Activated CD4-positive, CD25-positive, alpha-beta regulatory T cell treated with anti-CD3 and anti-CD28 coated beads, Interleukin-2, amount 50 U/mL, for 24 hours (primary cell): ENCODE measurements around the gene GAS1.

Source experiments
- ATAC-seq, 2 donors: fragments of 150-1000 bp; cut with Tn5 transposase; one replicate each; pipeline ENCODE4 v1.10.0; 2021; ENCODE audit warnings: mild to moderate bottlenecking in 1 of 2, moderate library complexity in 1 of 2

GAS1 gene

GRCh38 chr9:86962692-86963091, 15.4 kb upstream of the GAS1 start:
- ATAC-seq: no peak

GRCh38 chr9:86960938-86961337, 13.6 kb upstream of the GAS1 start:
- no peak for ATAC-seq

- ATAC-seq: no peak
Observed at GRCh38 chr9:86958203-86958602, 10.9 kb upstream of the GAS1 start.

GRCh38 chr9:86955561-86955960, 8.3 kb upstream of the GAS1 start:
- no peak for ATAC-seq

GRCh38 chr9:86955042-86955441, 7.7 kb upstream of the GAS1 start:
- ATAC-seq: no peak

GRCh38 chr9:86953181-86953580, 5.9 kb upstream of the GAS1 start:
- ATAC-seq: no peak

GRCh38 chr9:86948074-86948929, 996 bp upstream of the GAS1 start:
- ATAC-seq: peak; percentile 72 to 73

- ATAC-seq: peak; percentile 63 to 71
Observed at GRCh38 chr9:86946201-86947145, 833 bp downstream of the GAS1 start.

- no peak for ATAC-seq
Observed at GRCh38 chr9:86945728-86946200, 1.5 kb downstream of the GAS1 start.

GRCh38 chr9:86944796-86945727, 2.2 kb downstream of the GAS1 start:
- ATAC-seq: no peak

GRCh38 chr9:86943201-86944113, 3.8 kb downstream of the GAS1 start:
- ATAC-seq: no peak

- no peak for ATAC-seq
Observed at GRCh38 chr9:86942281-86943200, 4.8 kb downstream of the GAS1 start.

- no peak for ATAC-seq
Observed at GRCh38 chr9:86941197-86941596, 6.1 kb downstream of the GAS1 start.

GRCh38 chr9:86940774-86941173, 6.5 kb downstream of the GAS1 start:
- ATAC-seq: no peak

- no peak for ATAC-seq
Observed at GRCh38 chr9:86939891-86940290, 7.4 kb downstream of the GAS1 start.

- no peak for ATAC-seq
Observed at GRCh38 chr9:86939321-86939720, 8.0 kb downstream of the GAS1 start.

GRCh38 chr9:86938780-86939179, 8.5 kb downstream of the GAS1 start:
- ATAC-seq: no peak

- ATAC-seq: no peak
Observed at GRCh38 chr9:86926145-86926544, 21.2 kb downstream of the GAS1 start.

GRCh38 chr9:86925686-86926085, 21.6 kb downstream of the GAS1 start:
- no peak for ATAC-seq

- ATAC-seq: no peak
Observed at GRCh38 chr9:86924206-86924605, 23.1 kb downstream of the GAS1 start.
